HEK293 (cell line): ENCODE data around the gene KLK3.

ENCODE experiments used
- AEBP2 ChIP-seq: fragments of 450-650 bp; formaldehyde crosslinking; IDR thresholded peaks from 2 replicates; pipeline ENCODE4 v1.5.1; 2016; ENCODE audit warnings: missing biosample characterization, missing genetic modification characterization, borderline replicate concordance
- ELK4 ChIP-seq: IDR thresholded peaks from 2 replicates; pipeline ENCODE4 v1.6.1; 2011; ENCODE audit warnings: mild to moderate bottlenecking, low read depth, low read length, borderline replicate concordance
- KLF1 ChIP-seq: fragments of 450-650 bp; formaldehyde crosslinking; IDR thresholded peaks from 2 replicates; pipeline ENCODE4 v1.5.1; 2016; ENCODE audit warnings: missing biosample characterization, missing genetic modification characterization
- MEIS1 ChIP-seq: sonication (generic); formaldehyde crosslinking; IDR thresholded peaks from 2 replicates; pipeline ENCODE4 v1.8.1; 2022; ENCODE audit warnings: missing genetic modification reagents, mild to moderate bottlenecking, borderline replicate concordance
- REPIN1 ChIP-seq: fragments of 450-650 bp; formaldehyde crosslinking; IDR thresholded peaks from 2 replicates; pipeline ENCODE4 v1.5.1; 2017; ENCODE audit warnings: missing biosample characterization, missing genetic modification characterization, low read depth
- SCRT2 ChIP-seq: fragments of 450-650 bp; formaldehyde crosslinking; IDR thresholded peaks from 2 replicates; pipeline ENCODE4 v1.5.1; 2016; ENCODE audit warnings: missing biosample characterization, missing genetic modification characterization
- SP7 ChIP-seq: fragments of 450-650 bp; formaldehyde crosslinking; IDR thresholded peaks from 2 replicates; pipeline ENCODE4 v1.5.1; 2016; ENCODE audit warnings: missing biosample characterization, missing genetic modification characterization
- TCF7L2 ChIP-seq: IDR thresholded peaks from 2 replicates; pipeline ENCODE4 v1.6.1; 2011; ENCODE audit warnings: low read depth, mild to moderate bottlenecking, inconsistent platforms, low read length, moderate library complexity, borderline replicate concordance
- ZBTB1 ChIP-seq: fragments of 450-650 bp; formaldehyde crosslinking; IDR thresholded peaks from 2 replicates; pipeline ENCODE4 v1.5.1; 2016; ENCODE audit warnings: missing biosample characterization, missing genetic modification characterization
- ZFP3 ChIP-seq: fragments of 450-650 bp; formaldehyde crosslinking; IDR thresholded peaks from 2 replicates; pipeline ENCODE4 v1.5.1; 2016; ENCODE audit warnings: low read depth, missing biosample characterization, missing genetic modification characterization
- ZNF132 ChIP-seq: fragments of 450-650 bp; formaldehyde crosslinking; IDR thresholded peaks from 2 replicates; pipeline ENCODE4 v1.5.1; 2017; ENCODE audit warnings: missing biosample characterization, missing genetic modification characterization, borderline replicate concordance
- ZNF146 ChIP-seq: fragments of 450-650 bp; formaldehyde crosslinking; IDR thresholded peaks from 2 replicates; pipeline ENCODE4 v1.5.1; 2016; ENCODE audit warnings: missing biosample characterization, missing genetic modification characterization
- ZNF148 ChIP-seq: fragments of 450-650 bp; formaldehyde crosslinking; IDR thresholded peaks from 2 replicates; pipeline ENCODE4 v1.5.0; 2017; ENCODE audit warnings: missing biosample characterization, missing genetic modification characterization, borderline replicate concordance
- ZNF169 ChIP-seq: fragments of 450-650 bp; formaldehyde crosslinking; IDR thresholded peaks from 2 replicates; pipeline ENCODE4 v1.5.1; 2016; ENCODE audit warnings: missing biosample characterization, missing genetic modification characterization
- ZNF19 ChIP-seq: fragments of 450-650 bp; formaldehyde crosslinking; IDR thresholded peaks from 2 replicates; pipeline ENCODE4; 2016; ENCODE audit warnings: missing biosample characterization, missing genetic modification characterization, low read depth
- ZNF274 ChIP-seq, 2 experiments: fragments of 200-500 bp in 1 of 2; fragments of 450-650 bp in 1 of 2; sonication (Bioruptor generic) in 1 of 2; formaldehyde crosslinking in 1 of 2; IDR thresholded peaks; 2 replicates each; pipeline versions ENCODE4 v1.5.1 to v1.6.1; 2014 to 2016; ENCODE audit warnings: borderline replicate concordance in 1 of 2, inconsistent platforms in 1 of 2, low read length in 1 of 2, missing biosample characterization in 1 of 2, missing genetic modification characterization in 1 of 2
- ZNF324 ChIP-seq: fragments of 450-650 bp; formaldehyde crosslinking; IDR thresholded peaks from 2 replicates; pipeline ENCODE4 v1.5.1; 2016; ENCODE audit warnings: missing biosample characterization, missing genetic modification characterization
- ZNF366 ChIP-seq: fragments of 450-650 bp; formaldehyde crosslinking; conservative IDR thresholded peaks from 2 replicates; pipeline ENCODE4 v1.5.1; 2016; ENCODE audit warnings: missing biosample characterization, missing genetic modification characterization
- ZNF37A ChIP-seq: fragments of 450-650 bp; IDR thresholded peaks from 2 replicates; pipeline ENCODE4 v1.5.1; 2018; ENCODE audit warnings: missing biosample characterization, missing genetic modification characterization
- ZNF433 ChIP-seq: fragments of 450-650 bp; formaldehyde crosslinking; IDR thresholded peaks from 2 replicates; pipeline ENCODE4 v1.5.1; 2016; ENCODE audit warnings: missing biosample characterization, missing genetic modification characterization, low read depth
- ZNF449 ChIP-seq: fragments of 450-650 bp; formaldehyde crosslinking; IDR thresholded peaks from 2 replicates; pipeline ENCODE4 v1.5.1; 2017; ENCODE audit warnings: missing biosample characterization, mild to moderate bottlenecking, missing genetic modification characterization, moderate library complexity
- ZNF514 ChIP-seq: fragments of 450-650 bp; formaldehyde crosslinking; IDR thresholded peaks from 2 replicates; pipeline ENCODE4 v1.5.1; 2016; ENCODE audit warnings: missing biosample characterization, missing genetic modification characterization
- ZNF521 ChIP-seq: fragments of 450-650 bp; formaldehyde crosslinking; IDR thresholded peaks from 2 replicates; pipeline ENCODE4 v1.5.1; 2017; ENCODE audit warnings: missing biosample characterization, mild to moderate bottlenecking, missing genetic modification characterization
- ZNF549 ChIP-seq: fragments of 450-650 bp; IDR thresholded peaks from 2 replicates; pipeline ENCODE4 v1.5.1; 2018; ENCODE audit warnings: missing biosample characterization, missing genetic modification characterization, mild to moderate bottlenecking, inconsistent platforms, moderate library complexity
- ZNF571 ChIP-seq: fragments of 450-650 bp; formaldehyde crosslinking; IDR thresholded peaks from 2 replicates; pipeline ENCODE4 v1.5.0; 2017; ENCODE audit warnings: missing biosample characterization, missing genetic modification characterization
- ZNF658 ChIP-seq: fragments of 450-650 bp; formaldehyde crosslinking; IDR thresholded peaks from 2 replicates; pipeline ENCODE4; 2016; ENCODE audit warnings: missing biosample characterization, missing genetic modification characterization
- ZNF660 ChIP-seq: fragments of 450-650 bp; IDR thresholded peaks from 2 replicates; pipeline ENCODE4 v1.5.1; 2018; ENCODE audit warnings: missing biosample characterization, mild to moderate bottlenecking, missing genetic modification characterization
- ZNF785 ChIP-seq: fragments of 450-650 bp; formaldehyde crosslinking; IDR thresholded peaks from 2 replicates; pipeline ENCODE4 v1.5.1; 2016; ENCODE audit warnings: missing biosample characterization, missing genetic modification characterization
- ZNF792 ChIP-seq: fragments of 450-650 bp; formaldehyde crosslinking; IDR thresholded peaks from 2 replicates; pipeline ENCODE4 v1.5.1; 2016; ENCODE audit warnings: missing biosample characterization, missing genetic modification characterization

Gene KLK3

GRCh38 chr19:50896591-50897190 lies 42.0 kb downstream of the KLK3 start (continued):
- TF ChIP-seq ZNF148 (tag by site-specific recombination) (0 out of 2 replicates have a peak, but pooled peaks have one; percentile 17), ZNF521 (tag by site-specific recombination) (no peak), ZNF549 (tag by site-specific recombination) (no peak), KLF1 (no peak), ZNF571 (tag by site-specific recombination) (no peak), SP7 (tag by site-specific recombination) (peak; percentile 97), ZNF433 (tag by site-specific recombination) (no peak), ZNF366 (tag by site-specific recombination) (peak; percentile 28), ZNF324 (tag by site-specific recombination) (peak; percentile 81; the same call in 1 of the 2 replicates), ZNF792 (tag by site-specific recombination) (no peak), ZNF37A (tag by site-specific recombination) (no peak), REPIN1 (tag by site-specific recombination) (no peak), ZNF785 (tag by site-specific recombination) (peak; percentile 32; the same call in 1 of the 2 replicates), SCRT2 (peak; percentile 75; the same call in 1 of the 2 replicates), ZNF132 (tag by site-specific recombination) (no peak), ZNF658 (no peak), ZNF274 (IDR thresholded peaks at IDR 0.05; ENCODE audit: low read length) (no peak), ZNF274 (tag by site-specific recombination; IDR thresholded peaks at IDR 0.05; ENCODE audit: borderline replicate concordance) (no peak), ZNF146 (tag by site-specific recombination) (no peak), ZNF169 (no peak), ZFP3 (tag by site-specific recombination) (no peak), ZNF449 (tag by site-specific recombination) (no peak), ZBTB1 (tag by site-specific recombination) (no peak), TCF7L2 (no peak), ZNF19 (no peak), MEIS1 (no peak), ELK4 (no peak), ZNF514 (tag by site-specific recombination) (no peak), AEBP2 (no peak), ZNF660 (peak; percentile 92; the same call in 1 of the 2 replicates)
